Measurements from ENCODE around the gene IGF2.

GRCh38 chr11:2164081-2164480 is 24.9 kb upstream of the IGF2 start:
- TF ChIP-seq CTCF (IDR thresholded peaks at IDR 0.05) (no peak), EP300 (IDR thresholded peaks at IDR 0.05) (no peak)
